H1 (cell line): ENCODE data around the gene KRT1. TPM values are rescaled to one million over a fixed set of nuclear protein-coding genes. Genes with fewer than 3 reads are reported as not detected.
A peak's percentile ranks its signal among the peaks of the same experiment; 100 is the strongest.

Experiments used
- CTCF ChIA-PET: fragments of 300-600 bp; sonication (Branson Sonifier 250); formaldehyde crosslinking; loops from one replicate; lab custom pipeline; 2021; ENCODE audit not compliant: partially characterized antibody; lab: Charles Lee
- POLR2A ChIA-PET: fragments of 300-600 bp; sonication (Branson Sonifier 250); formaldehyde crosslinking; loops from one replicate; lab custom pipeline; 2021; ENCODE audit warnings: inconsistent platforms; ENCODE audit not compliant: partially characterized antibody; lab: Charles Lee
- DNase-seq, 2 experiments: peaks; one replicate each; pipeline versions ENCODE4 v3.0.0 to v3.0.0-alpha.2; 2010 to 2022; ENCODE audit warnings: low spot score in 2 of 2, low read depth in 1 of 2, mixed read lengths in 1 of 2
- FAIRE-seq: peaks from 2 replicates; lab custom pipeline; 2011; peaks lifted over from hg19 to GRCh38; lab: Jason Lieb, UNC
- H2AFZ ChIP-seq: 2 replicates; pipeline ENCODE4 v1.8.1; 2012; ENCODE audit warnings: low read length, inconsistent platforms
- H2AK5ac ChIP-seq: 2 replicates; pipeline ENCODE4 v1.6.1; 2013; ENCODE audit warnings: low read depth, low read length
- H2BK120ac ChIP-seq: replicated peaks from 2 replicates; pipeline ENCODE3; 2013; ENCODE audit warnings: low read depth, low read length, inconsistent platforms
- H2BK12ac ChIP-seq: 2 replicates; pipeline ENCODE4 v1.6.1; 2013; ENCODE audit warnings: low read depth, low read length
- H2BK15ac ChIP-seq: 2 replicates; pipeline ENCODE4 v1.6.1; 2013; ENCODE audit warnings: low read length
- H2BK20ac ChIP-seq: 2 replicates; pipeline ENCODE4 v1.6.1; 2013; ENCODE audit warnings: low read length
- H2BK5ac ChIP-seq: 2 replicates; pipeline ENCODE4 v1.6.1; 2013; ENCODE audit warnings: low read depth, low read length
- H3K14ac ChIP-seq: 2 replicates; pipeline ENCODE4 v1.6.1; 2013; ENCODE audit warnings: inconsistent platforms; ENCODE audit not compliant: insufficient read length
- H3K18ac ChIP-seq: 2 replicates; pipeline ENCODE4 v1.6.1; 2013; ENCODE audit warnings: low read length; ENCODE audit errors: extremely low read depth
- H3K23ac ChIP-seq: 2 replicates; pipeline ENCODE4 v1.6.1; 2013; ENCODE audit warnings: inconsistent platforms; ENCODE audit not compliant: insufficient read length
- H3K23me2 ChIP-seq: 2 replicates; pipeline ENCODE4 v1.6.1; 2013; ENCODE audit warnings: low read depth, low read length
- H3K27ac ChIP-seq: 2 replicates; pipeline ENCODE4 v1.6.1; 2011; ENCODE audit warnings: low read depth, low read length, inconsistent platforms
- H3K27me3 ChIP-seq, 4 experiments: replicated peaks in 1 of 4; 1 replicate in 1 of 4; 2 replicates in 3 of 4; pipeline versions ENCODE4 v1.6.1 to v1.8.1; 2011 to 2013; ENCODE audit warnings: low read length in 3 of 4, mild to moderate bottlenecking in 3 of 4, inconsistent platforms in 2 of 4, mixed read lengths in 2 of 4, moderate library complexity in 1 of 4; ENCODE audit not compliant: control insufficient read depth in 3 of 4, insufficient read depth in 3 of 4; ENCODE audit errors: extremely low read depth in 1 of 4
- H3K36me3 ChIP-seq, 4 experiments: 2 replicates each; pipeline versions ENCODE4 v1.6.1 to v1.8.1; 2011 to 2013; ENCODE audit warnings: mild to moderate bottlenecking in 4 of 4, low read length in 3 of 4, moderate library complexity in 2 of 4, control low read depth in 1 of 4, inconsistent platforms in 1 of 4; ENCODE audit not compliant: insufficient read depth in 4 of 4, control insufficient read depth in 2 of 4
- H3K4ac ChIP-seq: replicated peaks from 2 replicates; pipeline ENCODE3; 2013; ENCODE audit warnings: low read length, low read depth, mixed read lengths, inconsistent platforms; ENCODE audit not compliant: insufficient read length
- H3K4me1 ChIP-seq, 4 experiments: replicated peaks in 1 of 4; 1 replicate in 1 of 4; 2 replicates in 3 of 4; pipeline versions ENCODE4 v1.6.1 to v1.8.1; 2011 to 2013; ENCODE audit warnings: low read length in 3 of 4, inconsistent platforms in 2 of 4, mixed read lengths in 1 of 4; ENCODE audit not compliant: insufficient read depth in 4 of 4, control insufficient read depth in 3 of 4
- H3K4me2 ChIP-seq, 2 experiments: 2 replicates each; pipeline versions ENCODE4 v1.6.1 to v1.8.1; 2011 to 2013; ENCODE audit warnings: low read depth in 2 of 2, low read length in 2 of 2, control low read depth in 1 of 2, inconsistent platforms in 1 of 2, mild to moderate bottlenecking in 1 of 2; ENCODE audit not compliant: insufficient read depth in 1 of 2
- H3K4me3 ChIP-seq, 4 experiments: fragments of 200-600, 300-600 bp in 1 of 4; sonication (generic), shearing (Covaris generic), sonication (Bioruptor Twin) in 1 of 4; 2 replicates each; pipeline versions ENCODE4 v1.5.1 to v1.8.1; 2011 to 2016; ENCODE audit warnings: low read length in 4 of 4, low read depth in 3 of 4, control low read depth in 2 of 4, inconsistent platforms in 2 of 4, mild to moderate bottlenecking in 2 of 4, mixed read lengths in 1 of 4, moderate library complexity in 1 of 4; ENCODE audit not compliant: insufficient read depth in 2 of 4; ENCODE audit errors: extremely low read depth in 1 of 4
- H3K56ac ChIP-seq: replicated peaks from 2 replicates; pipeline ENCODE3; 2013; ENCODE audit warnings: low read depth, mild to moderate bottlenecking, mixed read lengths, low read length, inconsistent platforms; ENCODE audit not compliant: insufficient read length
- H3K79me1 ChIP-seq: 2 replicates; pipeline ENCODE4 v1.6.1; 2013; ENCODE audit warnings: low read depth, low read length, control low read depth
- H3K79me2 ChIP-seq, 2 experiments: 2 replicates each; pipeline versions ENCODE4 v1.6.1 to v1.8.1; 2012 to 2013; ENCODE audit warnings: low read length in 2 of 2, mild to moderate bottlenecking in 2 of 2, inconsistent platforms in 1 of 2; ENCODE audit not compliant: insufficient read depth in 2 of 2, control insufficient read depth in 1 of 2
- H3K9ac ChIP-seq, 4 experiments: replicated peaks in 1 of 4; 1 replicate in 1 of 4; 2 replicates in 3 of 4; pipeline versions ENCODE4 v1.6.1 to v1.8.1; 2011 to 2013; ENCODE audit warnings: low read depth in 3 of 4, low read length in 3 of 4, control low read depth in 2 of 4, mild to moderate bottlenecking in 2 of 4, moderate library complexity in 2 of 4, inconsistent platforms in 1 of 4; ENCODE audit errors: extremely low read depth in 1 of 4
- H3K9me3 ChIP-seq, 2 experiments: 2 replicates each; pipeline versions ENCODE4 v1.6.1 to v1.8.1; 2012 to 2013; ENCODE audit warnings: mild to moderate bottlenecking in 2 of 2, moderate library complexity in 2 of 2, control low read depth in 1 of 2, inconsistent platforms in 1 of 2, low read depth in 1 of 2, low read length in 1 of 2, mixed read lengths in 1 of 2; ENCODE audit not compliant: insufficient read depth in 2 of 2
- H4K20me1 ChIP-seq, 2 experiments: replicated peaks in 1 of 2; 2 replicates each; pipeline versions ENCODE3 to v1.8.1; 2011 to 2013; ENCODE audit warnings: inconsistent platforms in 2 of 2, low read length in 2 of 2, mild to moderate bottlenecking in 1 of 2; ENCODE audit not compliant: insufficient read depth in 2 of 2, control insufficient read depth in 1 of 2
- H4K5ac ChIP-seq: 2 replicates; pipeline ENCODE4 v1.6.1; 2013; ENCODE audit warnings: low read length, low read depth, mixed read lengths, inconsistent platforms; ENCODE audit not compliant: insufficient read length
- H4K8ac ChIP-seq: 2 replicates; pipeline ENCODE4 v1.8.0; 2013; ENCODE audit warnings: mild to moderate bottlenecking, moderate library complexity, low read length, inconsistent platforms; ENCODE audit not compliant: insufficient read depth; ENCODE audit errors: extremely low read depth
- H4K91ac ChIP-seq: replicated peaks from 2 replicates; pipeline ENCODE3; 2013; ENCODE audit warnings: low read length, mixed read lengths, inconsistent platforms; ENCODE audit not compliant: insufficient read length
- CHD1 ChIP-seq: IDR thresholded peaks from 2 replicates; pipeline ENCODE4 v1.6.1; 2012; ENCODE audit warnings: low read depth, low read length, improper control_type of control experiment
- CHD2 ChIP-seq: IDR thresholded peaks from 2 replicates; pipeline ENCODE4 v1.6.1; 2012; ENCODE audit warnings: low read length, improper control_type of control experiment
- CTBP2 ChIP-seq: IDR thresholded peaks from 2 replicates; pipeline ENCODE4 v1.7.0; 2011; ENCODE audit warnings: borderline replicate concordance, mild to moderate bottlenecking, moderate library complexity, mixed read lengths, low read length; ENCODE audit not compliant: insufficient read depth, insufficient read length
- GABPA ChIP-seq: IDR thresholded peaks from 2 replicates; pipeline ENCODE4 v1.6.1; 2011; ENCODE audit warnings: mild to moderate bottlenecking, low read length, moderate library complexity, borderline replicate concordance; ENCODE audit not compliant: insufficient read depth
- HDAC6 ChIP-seq: IDR thresholded peaks from one replicate; pipeline ENCODE4 v1.7.1; 2012; ENCODE audit warnings: low read depth, mild to moderate bottlenecking, inconsistent platforms, low read length, moderate library complexity
- MAFK ChIP-seq: IDR thresholded peaks from 2 replicates; pipeline ENCODE4 v1.6.1; 2012; ENCODE audit warnings: low read depth, mild to moderate bottlenecking, improper control_type of control experiment, low read length
- NANOG ChIP-seq: IDR thresholded peaks from 2 replicates; pipeline ENCODE4 v1.6.1; 2011; ENCODE audit warnings: low read length, low read depth, mild to moderate bottlenecking, inconsistent platforms; ENCODE audit not compliant: insufficient read depth, poor library complexity, severe bottlenecking
- POU5F1 ChIP-seq: IDR thresholded peaks from 2 replicates; pipeline ENCODE4 v1.6.1; 2011; ENCODE audit warnings: low read depth, mild to moderate bottlenecking, low read length, moderate library complexity
- SIX5 ChIP-seq: IDR thresholded peaks from 2 replicates; pipeline ENCODE4 v1.6.1; 2011; ENCODE audit warnings: mild to moderate bottlenecking, low read depth, low read length
- TAF7 ChIP-seq: optimal IDR thresholded peaks from 2 replicates; pipeline ENCODE3; 2011; ENCODE audit warnings: low read depth, mild to moderate bottlenecking, inconsistent platforms, low read length, moderate library complexity, borderline replicate concordance
- YY1 ChIP-seq: IDR thresholded peaks from 2 replicates; pipeline ENCODE4 v1.6.1; 2011; ENCODE audit warnings: low read depth, mild to moderate bottlenecking, low read length
- WGBS, 2 experiments: shearing (Covaris generic) in 1 of 2; methylation state at CpG; one replicate each; pipeline versions ENCODE4 v1.1.6 to v1.1.7; 2013 to 2015; ENCODE audit warnings: low lambda C conversion rate in 2 of 2, mixed read lengths in 2 of 2, inconsistent platforms in 1 of 2, low coverage in 1 of 2, missing lambda C conversion rate in 1 of 2; ENCODE audit not compliant: insufficient replicate concordance in 2 of 2, insufficient coverage in 1 of 2, insufficient read length in 1 of 2; ENCODE audit errors: extremely low coverage in 1 of 2, missing lambda C conversion rate in 1 of 2; 5-methylcytosine and 5-hydroxymethylcytosine counted together
- polyA plus RNA-seq, 7 experiments: library from polyadenylated mRNA; depleted of rRNA in 3 of 7; stranded (reverse) in 5 of 7; unstranded in 2 of 7; fragments of >200 nt in 5 of 7; fragments of 200-250 nt in 2 of 7; gene quantifications; 1 replicate in 5 of 7; 2 replicates in 1 of 7; 4 replicates in 1 of 7; pipeline versions ENCODE4 v1.2.1 to v1.2.3, GENCODE V29; 2011 to 2013; ENCODE audit warnings: missing spikeins in 2 of 7, mixed read lengths in 2 of 7
- total RNA-seq: library from RNA; stranded (reverse); fragmentation: NEBNext Ultra II Directional; extraction: Animal tissue kit (Norgen Biotek cat#: 25700); gene quantifications from 2 replicates; pipeline ENCODE4 v1.2.1, GENCODE V29; 2021
- TF ChIP-seq, protein P1 (sequence below): IDR thresholded peaks from 2 replicates; pipeline ENCODE4 v1.6.1; 2012; ENCODE audit warnings: low read length, inconsistent platforms

The KRT1 gene
- total and polyA plus RNA-seq, 2 of the 8 experiments (the other 6 are each of a cell fraction or from before 2014, with no cell fraction given), result not detected

DNA sequence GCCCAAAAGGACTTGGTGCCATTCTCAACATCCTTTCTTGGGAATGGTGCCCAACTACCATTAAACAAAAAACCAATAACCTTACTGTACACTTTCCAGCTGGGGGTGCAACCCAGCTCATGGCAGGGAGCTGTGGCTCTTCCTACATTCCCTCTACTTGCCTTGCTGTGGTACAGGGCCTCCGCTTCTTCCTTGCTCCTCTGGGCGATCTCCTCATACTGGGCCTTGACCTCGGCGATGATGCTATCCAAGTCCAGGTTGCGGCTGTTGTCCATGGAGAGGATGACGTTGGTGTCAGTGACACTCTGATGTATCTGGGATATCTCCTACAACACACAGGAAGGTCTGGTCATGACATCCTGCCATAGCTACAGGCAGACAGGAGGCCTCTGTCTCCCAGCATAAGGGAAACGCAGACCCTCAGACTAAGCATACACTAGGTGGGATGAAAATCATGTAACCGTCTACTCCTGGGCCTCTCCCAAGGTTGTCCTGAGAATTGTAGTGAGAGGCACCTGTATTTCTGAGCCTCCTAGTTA is 32.1 kb downstream of the KRT1 start:
- H4K91ac ChIP-seq, result peak overlapping the region; percentile 9
- H3K27ac ChIP-seq, result no peak overlapping the region
- H2BK120ac ChIP-seq, result no peak overlapping the region
- H4K20me1 ChIP-seq, result no peaks in the 10 kb centered on the region
- no peak overlapping the region for H3K56ac ChIP-seq
- H3K79me1 ChIP-seq, result no peaks in the 10 kb centered on the region
- FAIRE-seq (no peak), DNase-seq (peak in 1 of 2 experiments; percentile 11)
- ChIA-PET CTCF (interaction anchor here (0.8 to 2.2 kb wide), 18 partner anchors 17 to 406 kb away, joined by 3 to 8 read pairs (median 4); no protein-coding TSS in a partner anchor), POLR2A (no interaction called here)
- no peaks in the 10 kb centered on the region for H3K23me2 ChIP-seq
- no peak overlapping the region for H3K14ac ChIP-seq
- H3K79me2 ChIP-seq, result no peaks in the 10 kb centered on the region
- no peak overlapping the region for H3K23ac ChIP-seq
- no peak overlapping the region for H2AFZ ChIP-seq
- H2BK15ac ChIP-seq, result no peak overlapping the region
- H3K4me2 ChIP-seq, result no peak overlapping the region
- no peaks in the 10 kb centered on the region for H3K36me3 ChIP-seq
- no peak overlapping the region for H3K9ac ChIP-seq
- no peak overlapping the region for H3K4ac ChIP-seq
- H3K4me1 ChIP-seq, result no peaks in the 10 kb centered on the region
- H3K18ac ChIP-seq, result no peak overlapping the region
- no peak overlapping the region for H2BK20ac ChIP-seq
- no peak overlapping the region for H4K5ac ChIP-seq
- H2AK5ac ChIP-seq, result no peak overlapping the region
- H3K4me3 ChIP-seq, result no peak overlapping the region
- no peak overlapping the region for H4K8ac ChIP-seq
- peaks cover 0 to 3% (median 0%) of the 10 kb centered on the region in 4 experiments; a peak in 1 of 7 replicates for H3K27me3 ChIP-seq
- 96% methylated on average over 8 of the region's 8 CpGs; no CpG with 5 or more reads in 1 of the 2 experiments for WGBS, 2 experiments
- H3K9me3 ChIP-seq, result peaks cover 0 to 6% of the 10 kb centered on the region in 2 experiments; a peak in 1 of 4 replicates
- H2BK12ac ChIP-seq, result no peak overlapping the region
- H2BK5ac ChIP-seq, result no peak overlapping the region
- TF ChIP-seq CTBP2 (no peak), HDAC6 (no peak), POU5F1 (no peak), NANOG (no peak), CHD2 (no peak), YY1 (no peak), GABPA (no peak), SIX5 (no peak), TAF7 (no peak), CHD1 (no peak), MAFK (no peak)
- TF ChIP-seq, protein P1, sequence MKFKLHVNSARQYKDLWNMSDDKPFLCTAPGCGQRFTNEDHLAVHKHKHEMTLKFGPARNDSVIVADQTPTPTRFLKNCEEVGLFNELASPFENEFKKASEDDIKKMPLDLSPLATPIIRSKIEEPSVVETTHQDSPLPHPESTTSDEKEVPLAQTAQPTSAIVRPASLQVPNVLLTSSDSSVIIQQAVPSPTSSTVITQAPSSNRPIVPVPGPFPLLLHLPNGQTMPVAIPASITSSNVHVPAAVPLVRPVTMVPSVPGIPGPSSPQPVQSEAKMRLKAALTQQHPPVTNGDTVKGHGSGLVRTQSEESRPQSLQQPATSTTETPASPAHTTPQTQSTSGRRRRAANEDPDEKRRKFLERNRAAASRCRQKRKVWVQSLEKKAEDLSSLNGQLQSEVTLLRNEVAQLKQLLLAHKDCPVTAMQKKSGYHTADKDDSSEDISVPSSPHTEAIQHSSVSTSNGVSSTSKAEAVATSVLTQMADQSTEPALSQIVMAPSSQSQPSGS, result no peak
